Suprapubic skin (tissue), 4 donors: ENCODE results near the gene SBNO2. TPM values are rescaled to one million over a fixed set of nuclear protein-coding genes. Genes with fewer than 3 reads are reported as not detected.

Source experiments
- DNase-seq, 2 donors: peaks; one replicate each; pipeline ENCODE4 v3.0.0-alpha.2; 2019; ENCODE audit warnings: low spot score in 2 of 2
- H3K27ac ChIP-seq: fragments of 200-600 bp; sonication (generic); one replicate; pipeline ENCODE4 v1.5.1; 2019
- H3K27me3 ChIP-seq: fragments of 200-600 bp; sonication (generic); one replicate; pipeline ENCODE4 v1.5.1; 2019
- H3K36me3 ChIP-seq: fragments of 200-600 bp; sonication (generic); one replicate; pipeline ENCODE4 v1.5.1; 2019
- H3K4me1 ChIP-seq: fragments of 200-600 bp; sonication (generic); one replicate; pipeline ENCODE4 v1.5.1; 2019
- H3K4me3 ChIP-seq: fragments of 200-600 bp; sonication (generic); one replicate; pipeline ENCODE4 v1.5.1; 2019; ENCODE audit warnings: mild to moderate bottlenecking
- H3K9me3 ChIP-seq: fragments of 200-600 bp; sonication (generic); one replicate; pipeline ENCODE4 v1.5.1; 2019
- CTCF ChIP-seq, 2 donors: fragments of 200-600 bp in 1 of 2; fragments of 450-650 bp in 1 of 2; sonication (generic) in 1 of 2; IDR thresholded peaks; one replicate each; pipeline ENCODE4 v1.5.1; 2016 to 2019; ENCODE audit warnings: antibody characterized with exemption in 2 of 2, mild to moderate bottlenecking in 1 of 2, moderate library complexity in 1 of 2
- EP300 ChIP-seq: sonication (generic); formaldehyde crosslinking; IDR thresholded peaks from one replicate; pipeline ENCODE4 v1.6.1; 2017; ENCODE audit warnings: antibody characterized with exemption
- POLR2A ChIP-seq, 2 donors: fragments of 450-650 bp; IDR thresholded peaks; one replicate each; pipeline ENCODE4 v1.6.1; 2017; ENCODE audit warnings: antibody characterized with exemption in 2 of 2, mild to moderate bottlenecking in 2 of 2, moderate library complexity in 2 of 2
- POLR2AphosphoS5 ChIP-seq, 3 donors: sonication (generic); formaldehyde crosslinking; IDR thresholded peaks; one replicate each; pipeline ENCODE4 v1.6.1; 2017; ENCODE audit warnings: antibody characterized with exemption in 3 of 3
- WGBS: methylation state at CpG from one replicate; pipeline ENCODE4 v1.1.5; 2018; 5-methylcytosine and 5-hydroxymethylcytosine counted together
- total RNA-seq, 4 donors: library from RNA; depleted of rRNA; stranded (reverse); fragments of >200 nt; gene quantifications; one replicate each; pipeline ENCODE4 v1.1.0, GENCODE V29; 2016

Gene SBNO2
- total RNA-seq, 4 donors from 2014 or later = 36.7 to 58.9 (median 45.5) TPM

- DNase-seq = no peak
- 90% methylated on average over 2 of the region's 32 CpGs for WGBS
- Histone ChIP-seq H3K4me1 (peaks cover 48% of the 10 kb centered on the region), H3K9me3 (no peaks in the 10 kb centered on the region), H3K27me3 (no peaks in the 10 kb centered on the region), H3K4me3 (no peak overlapping the region), H3K27ac (peak overlapping the region; percentile 11), H3K36me3 (peaks cover 54% of the 10 kb centered on the region)
- TF ChIP-seq EP300 (no peak), POLR2A (IDR thresholded peaks at IDR 0.05) (no peak), POLR2AphosphoS5 (IDR thresholded peaks at IDR 0.05) (no peak), CTCF (IDR thresholded peaks at IDR 0.05) (no peak)
Measured at GRCh38 chr19:1089126-1089771, 84.8 kb downstream of the SBNO2 start.

- Histone ChIP-seq H3K36me3 (peaks cover 52% of the 10 kb centered on the region), H3K27ac (peak overlapping the region; percentile 75), H3K9me3 (no peaks in the 10 kb centered on the region), H3K4me3 (no peak overlapping the region), H3K4me1 (peaks cover 40% of the 10 kb centered on the region), H3K27me3 (no peaks in the 10 kb centered on the region)
- TF ChIP-seq CTCF (IDR thresholded peaks at IDR 0.05) (no peak), POLR2AphosphoS5 (IDR thresholded peaks at IDR 0.05) (no peak), EP300 (no peak), POLR2A (IDR thresholded peaks at IDR 0.05) (no peak)
- WGBS = 73% methylated on average over 11 of the region's 27 CpGs
- no peak for DNase-seq
Measured at GRCh38 chr19:1088416-1089010, 85.6 kb downstream of the SBNO2 start.

- WGBS = 66% methylated on average over 24 of the region's 27 CpGs
- Histone ChIP-seq H3K36me3 (peaks cover 47% of the 10 kb centered on the region), H3K27ac (peak overlapping the region; percentile 75), H3K4me1 (peaks cover 37% of the 10 kb centered on the region), H3K9me3 (no peaks in the 10 kb centered on the region), H3K4me3 (no peak overlapping the region), H3K27me3 (no peaks in the 10 kb centered on the region)
- DNase-seq = no peak
- TF ChIP-seq POLR2AphosphoS5 (IDR thresholded peaks at IDR 0.05) (no peak), EP300 (no peak), CTCF (IDR thresholded peaks at IDR 0.05) (no peak), POLR2A (IDR thresholded peaks at IDR 0.05) (no peak)
Measured at GRCh38 chr19:1087813-1088415, 86.2 kb downstream of the SBNO2 start.

GRCh38 chr19:1086613-1087012, 87.5 kb downstream of the SBNO2 start:
- peaks cover 42% of the 10 kb centered on the region for H3K36me3 ChIP-seq
- WGBS = 71% methylated on average over 8 of the region's 21 CpGs
- peaks cover 46% of the 10 kb centered on the region for H3K4me1 ChIP-seq
- H3K27me3 ChIP-seq = no peaks in the 10 kb centered on the region
- no peak overlapping the region for H3K4me3 ChIP-seq
- no peak for TF ChIP-seq POLR2AphosphoS5 (IDR thresholded peaks at IDR 0.05)
- TF ChIP-seq CTCF (IDR thresholded peaks at IDR 0.05) = no peak
- no peak for TF ChIP-seq POLR2A (IDR thresholded peaks at IDR 0.05)
- no peak for TF ChIP-seq EP300
- no peak overlapping the region for H3K27ac ChIP-seq
- no peak for DNase-seq
- no peaks in the 10 kb centered on the region for H3K9me3 ChIP-seq
